Measurements from ENCODE around the gene CLRN1. TPM values are rescaled to one million over a fixed set of nuclear protein-coding genes. Genes with fewer than 3 reads are reported as not detected.

The CLRN1 gene
- polyA plus RNA-seq, 3 donors: not detected

DNA sequence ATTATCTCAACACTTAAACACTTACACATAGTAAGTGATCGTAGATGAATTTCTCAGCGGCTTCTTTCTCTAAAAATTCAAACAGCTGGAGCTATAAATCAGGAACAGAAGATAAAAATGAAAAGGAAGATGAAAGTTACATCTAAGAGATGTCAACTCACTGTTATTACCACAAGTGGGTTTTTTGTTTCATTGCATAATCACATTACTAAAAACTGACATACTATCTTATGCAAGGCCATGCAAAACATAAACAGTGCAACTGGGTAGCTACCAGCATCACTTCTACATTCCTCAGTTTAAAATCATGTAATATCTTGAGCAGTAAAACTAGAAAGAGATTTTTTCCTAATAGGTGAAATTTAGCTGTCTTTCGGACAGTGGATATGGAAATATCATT, 82.2 kb downstream of the CLRN1 start:
- DNase-seq: peak; percentile 75 to 90 (median 89)
- Histone ChIP-seq H3K9me3 (replicated peaks in 1 of 2; ENCODE audit: control insufficient read depth in 1 of 2, insufficient read depth in 1 of 2, low read length in 2 of 2) (no peaks in the 10 kb centered on the region), H3K36me3 (replicated peaks in 1 of 2; ENCODE audit: control insufficient read depth in 1 of 2, insufficient read depth in 2 of 2, low read length in 2 of 2) (no peaks in the 10 kb centered on the region), H4K20me1 (ENCODE audit: insufficient read depth, low read length) (no peaks in the 10 kb centered on the region), H3K9ac (ENCODE audit: insufficient read depth, low read length, poor library complexity, severe bottlenecking) (peak overlapping the region; percentile 59), H3K27me3 (ENCODE audit: control insufficient read depth in 2 of 2, insufficient read depth in 2 of 2, low read length in 2 of 2) (no peaks in the 10 kb centered on the region), H3K79me2 (ENCODE audit: insufficient read depth, low read length) (no peaks in the 10 kb centered on the region), H3K4me3 (replicated peaks in 1 of 3; ENCODE audit: low read depth in 2 of 3, low read length in 3 of 3) (peak overlapping the region in 2 of 3 experiments; percentile 9 to 44), H3K27ac (ENCODE audit: low read depth in 1 of 2, low read length in 2 of 2) (peak overlapping the region; percentile 92), H3K4me2 (replicated peaks; ENCODE audit: extremely low read depth, low read length, poor library complexity, severe bottlenecking) (peak overlapping the region; percentile 61), H2AFZ (ENCODE audit: insufficient read depth, low read depth, low read length, poor library complexity, severe bottlenecking) (peak overlapping the region; percentile 51), H3K4me1 (ENCODE audit: control insufficient read depth in 1 of 2, insufficient read depth in 2 of 2, low read length in 2 of 2) (peaks cover 42 to 55% of the 10 kb centered on the region in 2 donors)
- peaks cover 0 to 9% (median 1%) of the 10 kb centered on the region in 3 donors for H3K27me3 Mint-ChIP-seq (ENCODE audit: low read depth in 3 of 3)
- peak overlapping the region; percentile 92 to 99 (median 98) for H3K27ac Mint-ChIP-seq
- H3K4me1 Mint-ChIP-seq: peaks cover 53% of the 10 kb centered on the region
- peak overlapping the region; percentile 39 to 51 for H3K4me3 Mint-ChIP-seq
- peaks cover 0 to 6% (median 0%) of the 10 kb centered on the region in 7 donors for H3K9me3 Mint-ChIP-seq
- 17% methylated on average over 1 of the region's 3 CpGs for WGBS (ENCODE audit: insufficient coverage)
- intact Hi-C loops (cut with micrococcal nuclease): no loop called here
- TF ChIP-seq, protein P1, sequence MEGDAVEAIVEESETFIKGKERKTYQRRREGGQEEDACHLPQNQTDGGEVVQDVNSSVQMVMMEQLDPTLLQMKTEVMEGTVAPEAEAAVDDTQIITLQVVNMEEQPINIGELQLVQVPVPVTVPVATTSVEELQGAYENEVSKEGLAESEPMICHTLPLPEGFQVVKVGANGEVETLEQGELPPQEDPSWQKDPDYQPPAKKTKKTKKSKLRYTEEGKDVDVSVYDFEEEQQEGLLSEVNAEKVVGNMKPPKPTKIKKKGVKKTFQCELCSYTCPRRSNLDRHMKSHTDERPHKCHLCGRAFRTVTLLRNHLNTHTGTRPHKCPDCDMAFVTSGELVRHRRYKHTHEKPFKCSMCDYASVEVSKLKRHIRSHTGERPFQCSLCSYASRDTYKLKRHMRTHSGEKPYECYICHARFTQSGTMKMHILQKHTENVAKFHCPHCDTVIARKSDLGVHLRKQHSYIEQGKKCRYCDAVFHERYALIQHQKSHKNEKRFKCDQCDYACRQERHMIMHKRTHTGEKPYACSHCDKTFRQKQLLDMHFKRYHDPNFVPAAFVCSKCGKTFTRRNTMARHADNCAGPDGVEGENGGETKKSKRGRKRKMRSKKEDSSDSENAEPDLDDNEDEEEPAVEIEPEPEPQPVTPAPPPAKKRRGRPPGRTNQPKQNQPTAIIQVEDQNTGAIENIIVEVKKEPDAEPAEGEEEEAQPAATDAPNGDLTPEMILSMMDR (IDR thresholded peaks at IDR 0.05): no peak
- H3K36me3 Mint-ChIP-seq: no peaks in the 10 kb centered on the region

DNA sequence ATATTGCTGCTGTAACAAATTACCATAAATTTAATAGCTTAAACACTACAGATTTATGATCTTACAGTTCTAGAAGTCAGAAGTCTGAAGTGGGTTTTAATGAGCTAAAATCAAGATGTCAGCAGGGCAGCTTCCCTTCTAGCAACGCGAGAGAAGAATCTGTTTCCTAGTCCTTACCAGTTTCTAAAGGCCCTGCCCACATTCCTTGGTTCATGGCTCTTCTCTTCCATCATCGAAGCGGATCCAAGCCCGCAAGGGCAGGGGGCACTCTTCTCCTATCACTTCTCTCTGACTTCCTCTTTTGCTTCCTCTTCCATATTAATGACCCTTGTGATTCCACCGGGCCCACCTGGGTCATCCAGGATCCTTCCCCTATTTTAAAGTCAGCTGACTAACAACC, 83.4 kb downstream of the CLRN1 start:
- Mint-ChIP-seq H3K4me1 (peaks cover 49% of the 10 kb centered on the region), H3K9me3 (peaks cover 0 to 6% (median 0%) of the 10 kb centered on the region in 7 donors), H3K27me3 (ENCODE audit: low read depth in 3 of 3) (peaks cover 0 to 9% (median 1%) of the 10 kb centered on the region in 3 donors), H3K27ac (peak overlapping the region; percentile 92 to 99 (median 98)), H3K4me3 (peak overlapping the region; percentile 40 to 41), H3K36me3 (no peaks in the 10 kb centered on the region)
- no peaks in the 10 kb centered on the region for H3K36me3 ChIP-seq (replicated peaks in 1 of 2; ENCODE audit: control insufficient read depth in 1 of 2, insufficient read depth in 2 of 2, low read length in 2 of 2)
- intact Hi-C loops (cut with micrococcal nuclease): no loop called here
- peak; percentile 42 to 82 (median 67) for DNase-seq
- H3K27ac ChIP-seq (ENCODE audit: low read depth in 1 of 2, low read length in 2 of 2): peak overlapping the region; percentile 58 to 92
- H3K9ac ChIP-seq (ENCODE audit: insufficient read depth, low read length, poor library complexity, severe bottlenecking): peak overlapping the region; percentile 59
- no peaks in the 10 kb centered on the region for H3K79me2 ChIP-seq (ENCODE audit: insufficient read depth, low read length)
- 7% methylated on average over 5 of the region's 6 CpGs for WGBS (ENCODE audit: insufficient coverage)
- no peak overlapping the region for H2AFZ ChIP-seq (ENCODE audit: insufficient read depth, low read depth, low read length, poor library complexity, severe bottlenecking)
- H3K27me3 ChIP-seq (ENCODE audit: control insufficient read depth in 2 of 2, insufficient read depth in 2 of 2, low read length in 2 of 2): no peaks in the 10 kb centered on the region
- TF ChIP-seq, protein P1 (IDR thresholded peaks at IDR 0.05): no peak
- H3K4me1 ChIP-seq (ENCODE audit: control insufficient read depth in 1 of 2, insufficient read depth in 2 of 2, low read length in 2 of 2): peaks cover 42 to 55% of the 10 kb centered on the region in 2 donors
- peak overlapping the region in 1 of 3 experiments; percentile 44 for H3K4me3 ChIP-seq (replicated peaks in 1 of 3; ENCODE audit: low read depth in 2 of 3, low read length in 3 of 3)
- no peaks in the 10 kb centered on the region for H4K20me1 ChIP-seq (ENCODE audit: insufficient read depth, low read length)
- no peaks in the 10 kb centered on the region for H3K9me3 ChIP-seq (replicated peaks in 1 of 2; ENCODE audit: control insufficient read depth in 1 of 2, insufficient read depth in 1 of 2, low read length in 2 of 2)
- H3K4me2 ChIP-seq (replicated peaks; ENCODE audit: extremely low read depth, low read length, poor library complexity, severe bottlenecking): peak overlapping the region; percentile 61
